Measurements from ENCODE around the gene TSTD2.

DNA sequence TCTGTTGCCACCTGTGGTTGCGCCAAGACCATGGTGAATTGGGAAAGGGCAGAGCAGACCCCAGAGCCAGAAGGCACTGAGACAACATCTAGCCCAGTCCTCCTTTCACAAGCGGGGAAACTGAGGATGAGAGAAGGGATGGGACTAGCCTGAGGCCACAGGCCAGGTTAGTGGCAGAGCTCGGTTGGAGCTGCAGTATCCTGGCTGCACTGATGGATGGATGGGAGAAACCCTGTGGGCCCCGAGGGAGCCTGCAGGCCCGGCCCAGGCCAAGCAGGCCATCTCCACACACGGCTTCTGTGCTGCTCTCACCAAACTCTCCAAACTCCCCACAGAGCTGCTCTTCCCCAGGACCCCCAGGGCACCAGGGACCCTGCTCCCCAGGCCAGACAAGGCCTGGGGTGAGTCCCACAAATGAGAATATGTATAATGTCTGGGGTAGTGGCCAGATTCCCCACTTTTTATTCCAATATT lies 60.2 kb downstream of the TSTD2 start:
- TF ChIP-seq, protein P1, sequence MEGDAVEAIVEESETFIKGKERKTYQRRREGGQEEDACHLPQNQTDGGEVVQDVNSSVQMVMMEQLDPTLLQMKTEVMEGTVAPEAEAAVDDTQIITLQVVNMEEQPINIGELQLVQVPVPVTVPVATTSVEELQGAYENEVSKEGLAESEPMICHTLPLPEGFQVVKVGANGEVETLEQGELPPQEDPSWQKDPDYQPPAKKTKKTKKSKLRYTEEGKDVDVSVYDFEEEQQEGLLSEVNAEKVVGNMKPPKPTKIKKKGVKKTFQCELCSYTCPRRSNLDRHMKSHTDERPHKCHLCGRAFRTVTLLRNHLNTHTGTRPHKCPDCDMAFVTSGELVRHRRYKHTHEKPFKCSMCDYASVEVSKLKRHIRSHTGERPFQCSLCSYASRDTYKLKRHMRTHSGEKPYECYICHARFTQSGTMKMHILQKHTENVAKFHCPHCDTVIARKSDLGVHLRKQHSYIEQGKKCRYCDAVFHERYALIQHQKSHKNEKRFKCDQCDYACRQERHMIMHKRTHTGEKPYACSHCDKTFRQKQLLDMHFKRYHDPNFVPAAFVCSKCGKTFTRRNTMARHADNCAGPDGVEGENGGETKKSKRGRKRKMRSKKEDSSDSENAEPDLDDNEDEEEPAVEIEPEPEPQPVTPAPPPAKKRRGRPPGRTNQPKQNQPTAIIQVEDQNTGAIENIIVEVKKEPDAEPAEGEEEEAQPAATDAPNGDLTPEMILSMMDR (IDR thresholded peaks at IDR 0.05), result no peak
- no peak for TF ChIP-seq POLR2AphosphoS5 (IDR thresholded peaks at IDR 0.05; ENCODE audit: low read depth, low read length)
- no peak for TF ChIP-seq NRF1 (IDR thresholded peaks at IDR 0.05; ENCODE audit: low read depth, low read length)
- no peak for TF ChIP-seq NFIC (IDR thresholded peaks at IDR 0.05; ENCODE audit: borderline replicate concordance)
- no peak for TF ChIP-seq TAF1 (IDR thresholded peaks at IDR 0.05; ENCODE audit: borderline replicate concordance, low read depth, low read length)
- TF ChIP-seq, protein P2, sequence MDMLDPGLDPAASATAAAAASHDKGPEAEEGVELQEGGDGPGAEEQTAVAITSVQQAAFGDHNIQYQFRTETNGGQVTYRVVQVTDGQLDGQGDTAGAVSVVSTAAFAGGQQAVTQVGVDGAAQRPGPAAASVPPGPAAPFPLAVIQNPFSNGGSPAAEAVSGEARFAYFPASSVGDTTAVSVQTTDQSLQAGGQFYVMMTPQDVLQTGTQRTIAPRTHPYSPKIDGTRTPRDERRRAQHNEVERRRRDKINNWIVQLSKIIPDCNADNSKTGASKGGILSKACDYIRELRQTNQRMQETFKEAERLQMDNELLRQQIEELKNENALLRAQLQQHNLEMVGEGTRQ (IDR thresholded peaks at IDR 0.05; ENCODE audit: borderline replicate concordance, low read depth, low read length), result no peak
- TF ChIP-seq EZH2phosphoT487 (IDR thresholded peaks at IDR 0.05; ENCODE audit: borderline replicate concordance, low read depth), result no peak
- TF ChIP-seq RAD21 (IDR thresholded peaks at IDR 0.05; ENCODE audit: low read length), result no peak
- TF ChIP-seq, protein P3, sequence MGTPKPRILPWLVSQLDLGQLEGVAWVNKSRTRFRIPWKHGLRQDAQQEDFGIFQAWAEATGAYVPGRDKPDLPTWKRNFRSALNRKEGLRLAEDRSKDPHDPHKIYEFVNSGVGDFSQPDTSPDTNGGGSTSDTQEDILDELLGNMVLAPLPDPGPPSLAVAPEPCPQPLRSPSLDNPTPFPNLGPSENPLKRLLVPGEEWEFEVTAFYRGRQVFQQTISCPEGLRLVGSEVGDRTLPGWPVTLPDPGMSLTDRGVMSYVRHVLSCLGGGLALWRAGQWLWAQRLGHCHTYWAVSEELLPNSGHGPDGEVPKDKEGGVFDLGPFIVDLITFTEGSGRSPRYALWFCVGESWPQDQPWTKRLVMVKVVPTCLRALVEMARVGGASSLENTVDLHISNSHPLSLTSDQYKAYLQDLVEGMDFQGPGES (IDR thresholded peaks at IDR 0.05; ENCODE audit: low read depth, low read length), result no peak
- TF ChIP-seq JUND (IDR thresholded peaks at IDR 0.05), result no peak

Data from SK-N-SH (cell line).